ENCODE results near the gene FSD1L. TPM values are rescaled to one million over a fixed set of nuclear protein-coding genes. Genes with fewer than 3 reads are reported as not detected.
A peak's percentile ranks its signal among the peaks of the same experiment; 100 is the strongest.

FSD1L gene
- total and polyA plus RNA-seq, 2 donors, result 1.6 to 2.5 TPM

- no peak overlapping the region for H3K27ac ChIP-seq (ENCODE audit: low read depth in 1 of 2, low read length in 1 of 2)
- no peak for DNase-seq (ENCODE audit: low read depth in 6 of 9, low spot score in 9 of 9)
- WGBS, result 89% methylated on average over 4 of the region's 4 CpGs
These were observed 3.7 kb upstream of the FSD1L start for GRCh38 chr9:105444130-105444529.

DNA sequence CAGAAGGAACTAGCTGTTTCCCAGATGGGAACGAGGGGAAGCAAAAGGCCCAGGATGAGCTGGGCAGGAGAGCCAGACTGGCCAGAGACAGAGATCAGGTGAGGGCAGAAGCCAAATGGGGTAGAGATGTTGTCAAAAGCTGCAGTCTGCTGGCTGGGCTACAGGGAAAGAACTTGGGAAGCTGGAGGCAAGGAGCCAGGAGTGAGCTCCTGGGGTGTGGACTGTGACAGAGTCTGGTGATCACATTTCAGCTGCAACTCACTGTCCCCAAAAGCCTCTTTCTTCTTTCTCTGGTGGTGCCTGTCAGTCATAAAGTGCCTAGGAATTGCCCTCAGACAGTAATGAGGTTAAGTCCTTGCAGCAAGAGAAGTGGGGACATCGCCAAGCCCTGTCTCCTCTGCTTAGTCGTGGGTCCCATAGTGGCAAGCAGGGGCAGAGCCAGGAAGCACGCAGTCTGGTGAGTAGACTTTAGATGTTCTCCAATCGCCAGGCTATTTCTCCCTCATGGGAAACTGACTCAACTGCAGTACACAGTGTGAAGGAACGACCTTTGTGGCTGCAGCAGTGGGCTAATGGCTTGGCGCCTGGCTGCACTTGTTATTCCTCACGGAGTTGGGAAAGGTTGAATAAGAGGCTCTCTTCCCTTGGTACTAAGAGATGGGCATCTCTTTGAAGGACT lies 2.5 kb upstream of the FSD1L start:
- H3K9me3 ChIP-seq (ENCODE audit: control insufficient read depth in 2 of 2, insufficient read depth in 1 of 2, low read length in 1 of 2), result no peaks in the 10 kb centered on the region
- H3K36me3 ChIP-seq (ENCODE audit: control insufficient read depth in 2 of 2, insufficient read depth in 2 of 2, low read length in 1 of 2), result no peaks in the 10 kb centered on the region
- peaks cover 3 to 5% of the 10 kb centered on the region in 2 donors for H3K4me1 ChIP-seq (ENCODE audit: control insufficient read depth in 2 of 2, insufficient read depth in 2 of 2, low read length in 2 of 2)
- H3K27ac ChIP-seq (ENCODE audit: low read depth in 1 of 2, low read length in 1 of 2), result no peak overlapping the region
- no peak for DNase-seq (ENCODE audit: low read depth in 6 of 9, low spot score in 9 of 9)
- H3K4me3 ChIP-seq (ENCODE audit: low read length in 2 of 2), result no peak overlapping the region
- WGBS, result 87% methylated on average over 8 of the region's 8 CpGs
- peaks cover 0 to 3% of the 10 kb centered on the region in 2 donors for H3K27me3 ChIP-seq (ENCODE audit: control insufficient read depth in 2 of 2, insufficient read depth in 1 of 2, low read length in 1 of 2)

More at GRCh38 chr9:105444130-105444529, 3.7 kb upstream of the FSD1L start:
- H3K27me3 ChIP-seq (ENCODE audit: control insufficient read depth in 2 of 2, insufficient read depth in 1 of 2, low read length in 1 of 2), result peaks cover 0 to 3% of the 10 kb centered on the region in 2 donors
- H3K9me3 ChIP-seq (ENCODE audit: control insufficient read depth in 2 of 2, insufficient read depth in 1 of 2, low read length in 1 of 2), result no peaks in the 10 kb centered on the region
- no peak overlapping the region for H3K4me3 ChIP-seq (ENCODE audit: low read length in 2 of 2)
- peaks cover 3 to 5% of the 10 kb centered on the region in 2 donors for H3K4me1 ChIP-seq (ENCODE audit: control insufficient read depth in 2 of 2, insufficient read depth in 2 of 2, low read length in 2 of 2)
- no peaks in the 10 kb centered on the region for H3K36me3 ChIP-seq (ENCODE audit: control insufficient read depth in 2 of 2, insufficient read depth in 2 of 2, low read length in 1 of 2)

- 39% methylated on average over 16 of the region's 16 CpGs for WGBS
- H3K27ac ChIP-seq (ENCODE audit: low read depth in 1 of 2, low read length in 1 of 2), result no peak overlapping the region
These were observed 434 bp upstream of the FSD1L start for GRCh38 chr9:105447386-105447813.

GRCh38 chr9:105449081-105449480 lies 1.2 kb downstream of the FSD1L start:
- Histone ChIP-seq H3K4me1 (ENCODE audit: control insufficient read depth in 2 of 2, insufficient read depth in 2 of 2, low read length in 2 of 2) (peaks cover 3 to 5% of the 10 kb centered on the region in 2 donors), H3K4me3 (ENCODE audit: low read length in 2 of 2) (no peak overlapping the region), H3K27me3 (ENCODE audit: control insufficient read depth in 2 of 2, insufficient read depth in 1 of 2, low read length in 1 of 2) (peaks cover 0 to 3% of the 10 kb centered on the region in 2 donors), H3K9me3 (ENCODE audit: control insufficient read depth in 2 of 2, insufficient read depth in 1 of 2, low read length in 1 of 2) (no peaks in the 10 kb centered on the region), H3K36me3 (ENCODE audit: control insufficient read depth in 2 of 2, insufficient read depth in 2 of 2, low read length in 1 of 2) (no peaks in the 10 kb centered on the region), H3K27ac (ENCODE audit: low read depth in 1 of 2, low read length in 1 of 2) (no peak overlapping the region)
- 88% methylated on average over 2 of the region's 2 CpGs for WGBS
- DNase-seq (ENCODE audit: low read depth in 6 of 9, low spot score in 9 of 9), result no peak

More at GRCh38 chr9:105447386-105447813, 434 bp upstream of the FSD1L start:
- no peaks in the 10 kb centered on the region for H3K9me3 ChIP-seq (ENCODE audit: control insufficient read depth in 2 of 2, insufficient read depth in 1 of 2, low read length in 1 of 2)
- peaks cover 3 to 5% of the 10 kb centered on the region in 2 donors for H3K4me1 ChIP-seq (ENCODE audit: control insufficient read depth in 2 of 2, insufficient read depth in 2 of 2, low read length in 2 of 2)
- H3K4me3 ChIP-seq (ENCODE audit: low read length in 2 of 2), result peak overlapping the region; percentile 80 to 87
- H3K27me3 ChIP-seq (ENCODE audit: control insufficient read depth in 2 of 2, insufficient read depth in 1 of 2, low read length in 1 of 2), result peaks cover 0 to 3% of the 10 kb centered on the region in 2 donors
- peak in 1 of 9 donors; percentile 16 for DNase-seq (ENCODE audit: low read depth in 6 of 9, low spot score in 9 of 9)
- H3K36me3 ChIP-seq (ENCODE audit: control insufficient read depth in 2 of 2, insufficient read depth in 2 of 2, low read length in 1 of 2), result no peaks in the 10 kb centered on the region

DNA sequence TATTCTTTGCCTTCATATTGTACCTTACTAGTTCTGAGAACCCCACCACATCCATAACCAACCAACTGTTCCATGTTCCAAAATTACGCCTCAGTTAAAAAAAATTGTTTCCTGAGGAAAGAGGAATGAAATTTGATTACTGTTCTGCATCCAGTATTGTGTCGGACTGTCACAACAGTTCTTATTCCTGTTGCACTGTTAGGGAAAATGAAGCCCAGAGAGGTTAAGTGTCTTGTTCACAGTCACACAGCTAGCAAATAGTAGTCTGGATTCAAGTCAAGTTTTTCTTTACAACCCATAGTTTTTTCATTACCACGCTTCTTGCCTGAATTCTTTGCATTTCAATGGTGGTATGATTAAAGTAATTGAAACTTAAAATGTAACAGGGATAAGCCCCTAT lies 4.4 kb downstream of the FSD1L start:
- Histone ChIP-seq H3K4me3 (ENCODE audit: low read length in 2 of 2) (no peak overlapping the region), H3K27ac (ENCODE audit: low read depth in 1 of 2, low read length in 1 of 2) (no peak overlapping the region), H3K9me3 (ENCODE audit: control insufficient read depth in 2 of 2, insufficient read depth in 1 of 2, low read length in 1 of 2) (no peaks in the 10 kb centered on the region), H3K27me3 (ENCODE audit: control insufficient read depth in 2 of 2, insufficient read depth in 1 of 2, low read length in 1 of 2) (peaks cover 0 to 3% of the 10 kb centered on the region in 2 donors), H3K36me3 (ENCODE audit: control insufficient read depth in 2 of 2, insufficient read depth in 2 of 2, low read length in 1 of 2) (no peaks in the 10 kb centered on the region), H3K4me1 (ENCODE audit: control insufficient read depth in 2 of 2, insufficient read depth in 2 of 2, low read length in 2 of 2) (peaks cover 3 to 5% of the 10 kb centered on the region in 2 donors)
- DNase-seq (ENCODE audit: low read depth in 6 of 9, low spot score in 9 of 9), result no peak
- 98% methylated on average over 3 of the region's 3 CpGs for WGBS

- H3K9me3 ChIP-seq (ENCODE audit: control insufficient read depth in 2 of 2, insufficient read depth in 1 of 2, low read length in 1 of 2), result peaks cover 3 to 14% of the 10 kb centered on the region in 2 donors
- DNase-seq (ENCODE audit: low read depth in 6 of 9, low spot score in 9 of 9), result no peak
- no peaks in the 10 kb centered on the region for H3K4me1 ChIP-seq (ENCODE audit: control insufficient read depth in 2 of 2, insufficient read depth in 2 of 2, low read length in 2 of 2)
- H3K36me3 ChIP-seq (ENCODE audit: control insufficient read depth in 2 of 2, insufficient read depth in 2 of 2, low read length in 1 of 2), result peaks cover 0 to 3% of the 10 kb centered on the region in 2 donors
- H3K4me3 ChIP-seq (ENCODE audit: low read length in 2 of 2), result no peak overlapping the region
- H3K27ac ChIP-seq (ENCODE audit: low read depth in 1 of 2, low read length in 1 of 2), result no peak overlapping the region
- no peaks in the 10 kb centered on the region for H3K27me3 ChIP-seq (ENCODE audit: control insufficient read depth in 2 of 2, insufficient read depth in 1 of 2, low read length in 1 of 2)
- 97% methylated on average over 2 of the region's 2 CpGs for WGBS
These were observed 8.1 kb downstream of the FSD1L start for GRCh38 chr9:105455836-105456475.

GRCh38 chr9:105457560-105458294 lies 9.9 kb downstream of the FSD1L start:
- no peak for DNase-seq (ENCODE audit: low read depth in 6 of 9, low spot score in 9 of 9)
- H3K27me3 ChIP-seq (ENCODE audit: control insufficient read depth in 2 of 2, insufficient read depth in 1 of 2, low read length in 1 of 2), result no peaks in the 10 kb centered on the region
- no peak overlapping the region for H3K4me3 ChIP-seq (ENCODE audit: low read length in 2 of 2)
- H3K9me3 ChIP-seq (ENCODE audit: control insufficient read depth in 2 of 2, insufficient read depth in 1 of 2, low read length in 1 of 2), result peaks cover 3 to 14% of the 10 kb centered on the region in 2 donors
- peaks cover 0 to 3% of the 10 kb centered on the region in 2 donors for H3K36me3 ChIP-seq (ENCODE audit: control insufficient read depth in 2 of 2, insufficient read depth in 2 of 2, low read length in 1 of 2)
- 98% methylated on average over 15 of the region's 15 CpGs for WGBS
- no peak overlapping the region for H3K27ac ChIP-seq (ENCODE audit: low read depth in 1 of 2, low read length in 1 of 2)
- no peaks in the 10 kb centered on the region for H3K4me1 ChIP-seq (ENCODE audit: control insufficient read depth in 2 of 2, insufficient read depth in 2 of 2, low read length in 2 of 2)

GRCh38 chr9:105458404-105458803 lies 10.6 kb downstream of the FSD1L start:
- 97% methylated on average over 3 of the region's 3 CpGs for WGBS

GRCh38 chr9:105459336-105459735 lies 11.5 kb downstream of the FSD1L start:
- no peak for DNase-seq (ENCODE audit: low read depth in 6 of 9, low spot score in 9 of 9)
- Histone ChIP-seq H3K36me3 (ENCODE audit: control insufficient read depth in 2 of 2, insufficient read depth in 2 of 2, low read length in 1 of 2) (peaks cover 0 to 3% of the 10 kb centered on the region in 2 donors), H3K27ac (ENCODE audit: low read depth in 1 of 2, low read length in 1 of 2) (no peak overlapping the region), H3K9me3 (ENCODE audit: control insufficient read depth in 2 of 2, insufficient read depth in 1 of 2, low read length in 1 of 2) (peaks cover 3 to 14% of the 10 kb centered on the region in 2 donors), H3K4me1 (ENCODE audit: control insufficient read depth in 2 of 2, insufficient read depth in 2 of 2, low read length in 2 of 2) (no peaks in the 10 kb centered on the region), H3K27me3 (ENCODE audit: control insufficient read depth in 2 of 2, insufficient read depth in 1 of 2, low read length in 1 of 2) (no peaks in the 10 kb centered on the region), H3K4me3 (ENCODE audit: low read length in 2 of 2) (no peak overlapping the region)
- WGBS, result 96% methylated on average over 2 of the region's 2 CpGs

More at GRCh38 chr9:105458404-105458803, 10.6 kb downstream of the FSD1L start:
- Histone ChIP-seq H3K9me3 (ENCODE audit: control insufficient read depth in 2 of 2, insufficient read depth in 1 of 2, low read length in 1 of 2) (peaks cover 3 to 14% of the 10 kb centered on the region in 2 donors), H3K27me3 (ENCODE audit: control insufficient read depth in 2 of 2, insufficient read depth in 1 of 2, low read length in 1 of 2) (no peaks in the 10 kb centered on the region), H3K4me1 (ENCODE audit: control insufficient read depth in 2 of 2, insufficient read depth in 2 of 2, low read length in 2 of 2) (no peaks in the 10 kb centered on the region), H3K27ac (ENCODE audit: low read depth in 1 of 2, low read length in 1 of 2) (no peak overlapping the region), H3K36me3 (ENCODE audit: control insufficient read depth in 2 of 2, insufficient read depth in 2 of 2, low read length in 1 of 2) (peaks cover 0 to 3% of the 10 kb centered on the region in 2 donors), H3K4me3 (ENCODE audit: low read length in 2 of 2) (no peak overlapping the region)
- DNase-seq (ENCODE audit: low read depth in 6 of 9, low spot score in 9 of 9), result no peak

All from thymus (tissue), 11 donors.